WTC11 (cell line): ENCODE measurements around the gene NECTIN2.

Experiments
- CREM ChIP-seq: sonication (generic); formaldehyde crosslinking; IDR thresholded peaks from 2 replicates; pipeline ENCODE4 v1.8.1; 2022; ENCODE audit warnings: mild to moderate bottlenecking, missing genetic modification reagents, moderate library complexity
- ZNF317 ChIP-seq: sonication (generic); formaldehyde crosslinking; IDR thresholded peaks from 2 replicates; pipeline ENCODE4 v1.8.1; 2023; ENCODE audit warnings: low read depth, mild to moderate bottlenecking, moderate library complexity, missing genetic modification reagents, borderline replicate concordance
- TF ChIP-seq, protein P1 (sequence below): fragments of 200-600 bp; IDR thresholded peaks from 2 replicates; pipeline ENCODE4 v1.8.0; 2022; ENCODE audit warnings: antibody characterized with exemption

DNA sequence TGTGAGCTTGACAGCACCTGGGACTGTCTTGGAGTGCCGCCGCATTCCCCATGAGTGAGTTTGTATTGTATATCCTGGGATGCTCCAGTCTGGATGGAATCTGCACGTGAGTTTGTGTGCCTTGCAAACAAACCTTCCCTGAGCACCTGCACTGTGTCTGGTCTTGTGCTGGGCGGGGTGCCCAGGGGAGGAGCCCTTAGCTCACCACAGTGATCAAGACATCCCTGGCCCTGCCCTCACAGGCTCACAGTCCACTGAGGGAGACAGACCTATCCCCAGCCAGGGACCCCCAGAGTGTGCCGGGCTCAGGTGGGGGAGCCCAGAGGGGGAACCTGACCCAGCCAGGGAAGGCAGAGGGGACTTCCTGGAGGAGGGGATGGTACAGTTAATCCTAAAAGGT, 38.9 kb upstream of the NECTIN2 start:
- TF ChIP-seq CREM (CRISPR knock-in tag) (no peak), ZNF317 (CRISPR knock-in tag) (no peak)
- TF ChIP-seq, protein P1, sequence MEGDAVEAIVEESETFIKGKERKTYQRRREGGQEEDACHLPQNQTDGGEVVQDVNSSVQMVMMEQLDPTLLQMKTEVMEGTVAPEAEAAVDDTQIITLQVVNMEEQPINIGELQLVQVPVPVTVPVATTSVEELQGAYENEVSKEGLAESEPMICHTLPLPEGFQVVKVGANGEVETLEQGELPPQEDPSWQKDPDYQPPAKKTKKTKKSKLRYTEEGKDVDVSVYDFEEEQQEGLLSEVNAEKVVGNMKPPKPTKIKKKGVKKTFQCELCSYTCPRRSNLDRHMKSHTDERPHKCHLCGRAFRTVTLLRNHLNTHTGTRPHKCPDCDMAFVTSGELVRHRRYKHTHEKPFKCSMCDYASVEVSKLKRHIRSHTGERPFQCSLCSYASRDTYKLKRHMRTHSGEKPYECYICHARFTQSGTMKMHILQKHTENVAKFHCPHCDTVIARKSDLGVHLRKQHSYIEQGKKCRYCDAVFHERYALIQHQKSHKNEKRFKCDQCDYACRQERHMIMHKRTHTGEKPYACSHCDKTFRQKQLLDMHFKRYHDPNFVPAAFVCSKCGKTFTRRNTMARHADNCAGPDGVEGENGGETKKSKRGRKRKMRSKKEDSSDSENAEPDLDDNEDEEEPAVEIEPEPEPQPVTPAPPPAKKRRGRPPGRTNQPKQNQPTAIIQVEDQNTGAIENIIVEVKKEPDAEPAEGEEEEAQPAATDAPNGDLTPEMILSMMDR: no peak
